ENCODE measurements around the gene ZBTB20. TPM values are rescaled to one million over a fixed set of nuclear protein-coding genes. Genes with fewer than 3 reads are reported as not detected.

The ZBTB20 gene
- total and polyA plus RNA-seq, 7 donors = 0.40 to 74.9 (median 41.7) TPM

DNA sequence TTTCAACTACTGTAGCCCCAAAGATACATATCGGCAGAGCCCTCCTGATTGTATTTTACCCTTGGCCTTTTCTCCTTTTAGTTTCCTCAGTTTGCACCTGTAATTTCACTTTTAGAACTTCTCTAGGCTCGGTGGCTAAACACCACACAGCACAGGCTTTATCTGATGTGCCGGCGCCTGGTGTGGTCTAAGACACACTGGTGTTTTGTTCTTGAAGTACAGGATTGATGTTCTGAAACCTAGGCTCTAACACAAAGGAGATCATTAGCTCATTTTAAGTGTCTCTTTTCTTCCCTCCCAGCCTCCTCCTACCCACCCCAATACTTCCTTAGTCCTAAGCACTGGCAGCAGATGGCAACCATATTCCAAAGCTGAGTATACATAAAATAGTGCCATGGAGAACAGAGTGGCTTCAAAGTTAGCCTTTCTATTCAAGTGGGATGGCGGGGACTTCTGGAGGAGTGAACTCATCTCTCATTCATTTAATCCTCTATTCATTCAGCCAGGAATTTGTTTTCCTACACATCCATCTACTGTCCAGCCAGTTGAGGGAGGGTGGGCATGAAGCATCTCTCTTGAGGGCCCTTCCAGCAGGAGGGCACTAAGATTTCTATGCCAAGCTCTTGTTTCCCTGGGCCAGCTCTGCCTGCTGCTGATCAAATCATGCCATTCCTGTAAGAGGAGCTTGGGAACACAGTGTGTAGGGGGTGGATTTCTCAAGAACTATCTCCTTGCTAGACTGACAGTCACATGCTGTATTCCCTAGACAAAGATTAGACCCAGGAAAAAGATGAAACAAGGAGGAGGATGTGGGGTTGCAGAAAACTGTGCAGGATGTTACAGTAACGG, 782.1 kb downstream of the ZBTB20 start:
- Histone ChIP-seq H3K27me3 (ENCODE audit: insufficient read depth in 3 of 3, low read length in 2 of 3) (no peaks in the 10 kb centered on the region), H3K36me3 (ENCODE audit: insufficient read depth in 1 of 2, low read depth in 1 of 2) (no peaks in the 10 kb centered on the region), H3K4me1 (peaks cover 59% of the 10 kb centered on the region), H3K27ac (peak overlapping the region; percentile 68), H3K4me3 (no peak overlapping the region), H3K9me3 (no peaks in the 10 kb centered on the region)
- intact Hi-C loops (cut with DNase I) = no loop called here
- TF ChIP-seq, protein P1, sequence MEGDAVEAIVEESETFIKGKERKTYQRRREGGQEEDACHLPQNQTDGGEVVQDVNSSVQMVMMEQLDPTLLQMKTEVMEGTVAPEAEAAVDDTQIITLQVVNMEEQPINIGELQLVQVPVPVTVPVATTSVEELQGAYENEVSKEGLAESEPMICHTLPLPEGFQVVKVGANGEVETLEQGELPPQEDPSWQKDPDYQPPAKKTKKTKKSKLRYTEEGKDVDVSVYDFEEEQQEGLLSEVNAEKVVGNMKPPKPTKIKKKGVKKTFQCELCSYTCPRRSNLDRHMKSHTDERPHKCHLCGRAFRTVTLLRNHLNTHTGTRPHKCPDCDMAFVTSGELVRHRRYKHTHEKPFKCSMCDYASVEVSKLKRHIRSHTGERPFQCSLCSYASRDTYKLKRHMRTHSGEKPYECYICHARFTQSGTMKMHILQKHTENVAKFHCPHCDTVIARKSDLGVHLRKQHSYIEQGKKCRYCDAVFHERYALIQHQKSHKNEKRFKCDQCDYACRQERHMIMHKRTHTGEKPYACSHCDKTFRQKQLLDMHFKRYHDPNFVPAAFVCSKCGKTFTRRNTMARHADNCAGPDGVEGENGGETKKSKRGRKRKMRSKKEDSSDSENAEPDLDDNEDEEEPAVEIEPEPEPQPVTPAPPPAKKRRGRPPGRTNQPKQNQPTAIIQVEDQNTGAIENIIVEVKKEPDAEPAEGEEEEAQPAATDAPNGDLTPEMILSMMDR (IDR thresholded peaks at IDR 0.05) = no peak
- no peak for DNase-seq
- ATAC-seq = peak; percentile 42 to 90 (median 86)
- WGBS, 3 donors = 52 to 76% (median 68%) methylated on average over 6 of the region's 6 CpGs

DNA sequence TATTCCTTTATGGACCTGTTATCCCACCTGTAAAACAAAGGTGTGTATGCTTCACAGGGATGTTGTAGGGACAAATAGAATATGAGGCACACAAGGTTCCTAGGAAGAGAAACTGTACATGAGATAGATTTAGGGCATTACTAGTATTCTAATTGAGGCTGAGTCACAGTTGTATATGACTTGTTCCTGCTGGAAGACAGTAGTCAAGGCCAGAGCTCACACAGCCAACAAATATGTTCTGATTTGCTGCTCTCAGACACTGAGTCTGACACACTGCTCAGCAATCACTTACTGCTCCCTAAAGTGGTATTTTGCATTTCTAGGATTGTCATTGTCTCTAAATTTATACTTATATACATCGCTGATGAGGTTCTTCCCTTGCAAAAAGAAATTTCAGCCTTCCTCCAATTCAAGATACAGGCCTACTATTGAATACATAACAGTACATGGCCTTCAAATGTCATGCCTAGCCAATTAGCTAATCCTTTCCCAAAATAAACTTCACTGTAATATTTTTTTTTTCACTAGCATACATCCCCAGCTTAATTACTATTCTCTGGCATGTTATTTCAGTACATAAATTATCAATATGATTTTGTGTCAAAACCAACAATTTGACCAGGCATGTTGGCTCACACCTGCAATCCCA, 783.4 kb downstream of the ZBTB20 start:
- H3K4me3 ChIP-seq = no peak overlapping the region
- no peaks in the 10 kb centered on the region for H3K9me3 ChIP-seq
- DNase-seq (no peak), ATAC-seq (peak; percentile 72 to 82 (median 77))
- H3K4me1 ChIP-seq = peaks cover 52% of the 10 kb centered on the region
- 56 to 57% (median 57%) methylated on average over 1 of the region's 1 CpG for WGBS, 3 donors
- TF ChIP-seq, protein P1 (IDR thresholded peaks at IDR 0.05) = no peak
- peak overlapping the region; percentile 68 for H3K27ac ChIP-seq
- H3K27me3 ChIP-seq (ENCODE audit: insufficient read depth in 3 of 3, low read length in 2 of 3) = no peaks in the 10 kb centered on the region
- intact Hi-C loops (cut with DNase I) = no loop called here
- H3K36me3 ChIP-seq (ENCODE audit: insufficient read depth in 1 of 2, low read depth in 1 of 2) = no peaks in the 10 kb centered on the region

DNA sequence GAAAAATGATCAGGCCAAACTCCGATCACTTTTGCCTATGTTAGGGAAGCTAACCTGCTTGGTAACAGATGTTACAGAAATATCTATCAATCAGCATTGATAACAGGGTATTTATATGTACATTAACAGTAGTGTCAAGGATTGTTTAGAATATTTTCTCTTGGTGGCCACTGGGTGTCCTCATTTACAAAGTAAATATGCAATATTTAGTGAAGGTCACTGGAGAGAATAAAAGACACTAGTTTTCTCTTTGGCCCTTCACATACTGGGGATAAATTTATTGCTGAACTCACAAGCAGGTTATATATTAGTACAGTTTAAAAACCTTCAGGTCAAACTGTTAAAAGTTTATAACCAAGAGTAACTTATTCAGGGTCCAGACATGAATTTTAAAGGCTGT, 784.3 kb downstream of the ZBTB20 start:
- TF ChIP-seq, protein P1 (IDR thresholded peaks at IDR 0.05) = peak; percentile 45
- H3K36me3 ChIP-seq (ENCODE audit: insufficient read depth in 1 of 2, low read depth in 1 of 2) = no peaks in the 10 kb centered on the region
- no peaks in the 10 kb centered on the region for H3K27me3 ChIP-seq (ENCODE audit: insufficient read depth in 3 of 3, low read length in 2 of 3)
- H3K9me3 ChIP-seq = no peaks in the 10 kb centered on the region
- ATAC-seq = peak in 1 of 4 donors; percentile 44
- intact Hi-C loops (cut with DNase I) = no loop called here
- peak overlapping the region; percentile 68 for H3K27ac ChIP-seq
- DNase-seq = no peak
- 85 to 93% (median 86%) methylated on average over 1 of the region's 1 CpG for WGBS, 3 donors
- no peak overlapping the region for H3K4me3 ChIP-seq
- peaks cover 51% of the 10 kb centered on the region for H3K4me1 ChIP-seq

DNA sequence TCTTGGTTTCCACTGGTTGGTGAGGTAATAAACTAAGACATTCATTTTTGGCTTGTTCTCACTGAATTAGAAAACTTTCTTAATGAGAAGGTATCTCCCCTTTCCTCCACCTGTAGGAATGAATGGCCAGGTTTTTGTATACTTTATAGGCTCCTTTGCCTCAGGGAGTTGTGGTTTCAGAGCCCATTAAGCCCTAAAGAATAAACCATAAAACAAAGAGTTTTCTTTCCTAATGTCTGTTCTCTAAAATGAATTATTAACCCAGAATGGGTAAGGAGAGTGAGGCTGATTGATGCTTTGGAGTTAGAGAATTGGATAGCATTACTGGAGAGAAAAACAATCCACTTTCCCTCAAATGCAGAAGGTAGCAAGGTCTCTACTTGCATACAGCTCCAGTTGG, 785.7 kb downstream of the ZBTB20 start:
- intact Hi-C loops (cut with DNase I) = no loop called here
- DNase-seq (no peak), ATAC-seq (no peak)
- H3K27ac ChIP-seq = no peak overlapping the region
- no peaks in the 10 kb centered on the region for H3K27me3 ChIP-seq (ENCODE audit: insufficient read depth in 3 of 3, low read length in 2 of 3)
- H3K4me1 ChIP-seq = peaks cover 37% of the 10 kb centered on the region
- no peaks in the 10 kb centered on the region for H3K9me3 ChIP-seq
- no peak overlapping the region for H3K4me3 ChIP-seq
- TF ChIP-seq, protein P1 (IDR thresholded peaks at IDR 0.05) = no peak
- H3K36me3 ChIP-seq (ENCODE audit: insufficient read depth in 1 of 2, low read depth in 1 of 2) = no peaks in the 10 kb centered on the region

All from psoas muscle (tissue), 8 donors.